OCI-LY1 (cell line): ENCODE measurements around the gene SSPN.

Experiments
- EZH2 ChIP-seq: fragments of 200-600 bp; sonication (generic), shearing (Covaris generic); IDR thresholded peaks from 2 replicates; pipeline ENCODE4 v1.8.0; 2017; ENCODE audit warnings: borderline replicate concordance, mixed run types, mild to moderate bottlenecking, antibody characterized with exemption, low read length, moderate library complexity, mixed read lengths
- TF ChIP-seq, protein P1 (sequence below): fragments of 200-600 bp; sonication (generic), shearing (Covaris generic); IDR thresholded peaks from 2 replicates; pipeline ENCODE4 v1.5.1; 2017; ENCODE audit warnings: mild to moderate bottlenecking, antibody characterized with exemption, low read length, moderate library complexity, mixed read lengths

DNA sequence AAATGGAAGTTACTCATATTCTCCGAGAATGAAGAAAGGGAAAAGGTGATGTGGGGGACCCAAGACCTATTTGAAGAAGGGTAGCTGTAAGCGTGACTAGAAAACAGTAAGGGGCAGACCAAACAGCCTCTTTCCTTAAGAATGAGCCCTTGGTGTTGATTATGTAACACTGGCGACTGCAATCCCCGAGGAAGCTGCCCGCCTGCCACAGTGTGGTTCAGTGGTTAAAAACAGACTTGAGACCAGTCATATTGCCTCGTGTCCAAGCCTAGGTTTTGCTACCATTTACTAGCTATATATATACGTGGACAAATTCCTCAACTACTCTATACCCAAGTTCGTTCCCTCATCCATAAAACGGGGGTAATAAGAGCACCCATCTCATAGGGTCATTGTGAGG is 49.1 kb downstream of the SSPN start:
- TF ChIP-seq, protein P1, sequence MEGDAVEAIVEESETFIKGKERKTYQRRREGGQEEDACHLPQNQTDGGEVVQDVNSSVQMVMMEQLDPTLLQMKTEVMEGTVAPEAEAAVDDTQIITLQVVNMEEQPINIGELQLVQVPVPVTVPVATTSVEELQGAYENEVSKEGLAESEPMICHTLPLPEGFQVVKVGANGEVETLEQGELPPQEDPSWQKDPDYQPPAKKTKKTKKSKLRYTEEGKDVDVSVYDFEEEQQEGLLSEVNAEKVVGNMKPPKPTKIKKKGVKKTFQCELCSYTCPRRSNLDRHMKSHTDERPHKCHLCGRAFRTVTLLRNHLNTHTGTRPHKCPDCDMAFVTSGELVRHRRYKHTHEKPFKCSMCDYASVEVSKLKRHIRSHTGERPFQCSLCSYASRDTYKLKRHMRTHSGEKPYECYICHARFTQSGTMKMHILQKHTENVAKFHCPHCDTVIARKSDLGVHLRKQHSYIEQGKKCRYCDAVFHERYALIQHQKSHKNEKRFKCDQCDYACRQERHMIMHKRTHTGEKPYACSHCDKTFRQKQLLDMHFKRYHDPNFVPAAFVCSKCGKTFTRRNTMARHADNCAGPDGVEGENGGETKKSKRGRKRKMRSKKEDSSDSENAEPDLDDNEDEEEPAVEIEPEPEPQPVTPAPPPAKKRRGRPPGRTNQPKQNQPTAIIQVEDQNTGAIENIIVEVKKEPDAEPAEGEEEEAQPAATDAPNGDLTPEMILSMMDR, result no peak
- no peak for TF ChIP-seq EZH2
